Measurements from ENCODE around the gene GRIK4.

GRCh38 chr11:120719348-120719747 is 207.8 kb downstream of the GRIK4 start:
- no peak for TF ChIP-seq EZH2 (IDR thresholded peaks at IDR 0.05; ENCODE audit: low read length, unreplicated experiment)
- TF ChIP-seq CTCF (conservative IDR thresholded peaks at IDR 0.05; ENCODE audit: low read depth, low read length), result no peak

All from PC-3 (cell line).